ENCODE measurements around the gene ATP6V1B1.

ATP6V1B1 gene

DNA sequence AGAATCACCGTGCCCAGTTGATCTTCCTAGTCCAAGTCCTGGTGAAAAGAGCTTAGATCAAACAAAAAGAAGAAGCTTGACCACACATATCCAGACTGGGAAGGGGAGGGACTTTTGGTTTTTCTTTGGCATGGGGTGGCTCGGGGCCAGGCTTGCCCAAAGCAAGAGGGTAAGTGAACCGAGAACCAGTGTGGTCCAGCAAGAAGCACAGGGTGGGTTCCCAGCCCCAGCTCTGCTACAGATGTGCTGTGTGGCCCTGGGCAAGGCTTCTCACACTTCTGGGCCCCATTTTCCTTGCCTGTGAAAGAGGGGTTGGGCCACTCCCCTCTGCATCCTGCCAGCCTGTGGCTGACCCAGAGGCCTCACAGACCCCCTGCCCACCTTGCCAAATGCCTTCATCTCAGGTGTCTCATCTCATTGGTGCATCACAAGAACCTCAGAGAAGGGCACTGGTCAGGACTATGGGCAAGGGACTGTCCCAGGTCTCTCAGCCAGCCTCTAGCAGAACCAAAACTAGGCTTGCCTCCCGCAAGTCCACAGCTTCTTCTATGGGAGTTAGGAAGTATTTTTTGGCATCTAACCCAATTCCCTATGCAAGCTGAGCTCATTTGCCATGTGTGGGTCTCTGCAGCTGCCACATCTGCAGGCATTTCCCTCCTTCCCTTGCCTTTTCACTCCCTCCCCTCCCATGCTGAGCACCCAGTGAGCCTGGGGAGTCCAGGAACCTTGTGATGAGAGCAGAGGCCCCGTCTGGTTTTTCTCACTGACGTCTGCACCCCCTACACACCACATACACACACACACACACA is 6.9 kb downstream of the ATP6V1B1 start:
- Mint-ChIP-seq H3K27me3 (peaks cover 12% of the 10 kb centered on the region), H3K36me3 (no peaks in the 10 kb centered on the region), H3K4me3 (no peak overlapping the region)

GRCh38 chr2:70943205-70943871 is 7.6 kb downstream of the ATP6V1B1 start:
- Mint-ChIP-seq H3K4me1 (ENCODE audit: low read depth) (peaks cover 12% of the 10 kb centered on the region), H3K4me3 (no peak overlapping the region), H3K27ac (no peak overlapping the region), H3K36me3 (no peaks in the 10 kb centered on the region), H3K27me3 (peaks cover 13% of the 10 kb centered on the region), H3K9me3 (ENCODE audit: low read depth) (no peaks in the 10 kb centered on the region)

More for the DNA sequence above, 6.9 kb downstream of the ATP6V1B1 start:
- H3K27ac Mint-ChIP-seq = no peak overlapping the region
- H3K9me3 Mint-ChIP-seq (ENCODE audit: low read depth) = no peaks in the 10 kb centered on the region
- H3K4me1 Mint-ChIP-seq (ENCODE audit: low read depth) = peaks cover 5% of the 10 kb centered on the region

GRCh38 chr2:70944111-70944690 is 8.5 kb downstream of the ATP6V1B1 start:
- H3K4me3 Mint-ChIP-seq = no peak overlapping the region
- peaks cover 14% of the 10 kb centered on the region for H3K4me1 Mint-ChIP-seq (ENCODE audit: low read depth)
- H3K9me3 Mint-ChIP-seq (ENCODE audit: low read depth) = no peaks in the 10 kb centered on the region
- no peaks in the 10 kb centered on the region for H3K36me3 Mint-ChIP-seq
- peaks cover 11% of the 10 kb centered on the region for H3K27me3 Mint-ChIP-seq
- H3K27ac Mint-ChIP-seq = no peak overlapping the region

DNA sequence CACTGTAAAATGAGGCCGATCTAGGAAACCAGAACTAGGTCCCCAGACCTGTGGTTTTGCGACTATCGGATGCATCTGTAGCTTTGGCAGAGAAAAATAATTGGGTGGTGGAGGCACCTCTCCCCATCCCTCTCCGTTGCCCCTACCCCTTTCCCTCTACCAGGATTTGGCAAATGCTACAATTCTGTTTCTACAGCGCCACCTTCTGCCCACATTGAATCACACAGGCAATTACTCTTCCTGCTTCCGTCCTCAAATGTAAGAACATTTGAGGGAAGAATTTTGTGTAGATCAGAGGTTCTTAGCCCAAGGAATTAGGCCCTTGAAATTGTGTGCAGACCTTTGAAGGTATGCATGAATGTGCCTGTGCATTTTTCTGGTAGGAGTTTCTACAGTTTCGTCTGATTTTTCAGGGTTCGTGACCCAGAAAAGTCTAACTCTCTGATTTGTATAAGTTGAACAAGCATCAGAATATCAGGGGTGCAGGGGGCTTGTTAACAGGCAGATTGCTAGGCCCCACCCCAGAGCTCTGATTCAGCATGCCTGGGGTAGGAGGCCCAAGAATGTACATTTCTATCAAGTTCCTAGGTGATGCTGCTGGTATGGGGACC is 11.2 kb downstream of the ATP6V1B1 start:
- Mint-ChIP-seq H3K27ac (no peak overlapping the region), H3K4me3 (no peak overlapping the region), H3K27me3 (peaks cover 5% of the 10 kb centered on the region)

GRCh38 chr2:70947556-70948184 is 12.0 kb downstream of the ATP6V1B1 start:
- peaks cover 5% of the 10 kb centered on the region for H3K27me3 Mint-ChIP-seq
- H3K9me3 Mint-ChIP-seq (ENCODE audit: low read depth) = no peaks in the 10 kb centered on the region
- peak overlapping the region; percentile 87 for H3K4me3 Mint-ChIP-seq
- no peaks in the 10 kb centered on the region for H3K36me3 Mint-ChIP-seq
- H3K27ac Mint-ChIP-seq = no peak overlapping the region
- H3K4me1 Mint-ChIP-seq (ENCODE audit: low read depth) = peaks cover 14% of the 10 kb centered on the region

More for the DNA sequence above, 11.2 kb downstream of the ATP6V1B1 start:
- Mint-ChIP-seq H3K36me3 (no peaks in the 10 kb centered on the region), H3K9me3 (ENCODE audit: low read depth) (no peaks in the 10 kb centered on the region), H3K4me1 (ENCODE audit: low read depth) (peaks cover 14% of the 10 kb centered on the region)

GRCh38 chr2:70948337-70949003 is 12.8 kb downstream of the ATP6V1B1 start:
- Mint-ChIP-seq H3K9me3 (ENCODE audit: low read depth) (no peaks in the 10 kb centered on the region), H3K27me3 (peaks cover 5% of the 10 kb centered on the region), H3K36me3 (no peaks in the 10 kb centered on the region), H3K4me3 (peak overlapping the region; percentile 87), H3K27ac (no peak overlapping the region), H3K4me1 (ENCODE audit: low read depth) (peaks cover 14% of the 10 kb centered on the region)

- no peaks in the 10 kb centered on the region for H3K9me3 Mint-ChIP-seq (ENCODE audit: low read depth)
- no peak overlapping the region for H3K4me3 Mint-ChIP-seq
- H3K4me1 Mint-ChIP-seq (ENCODE audit: low read depth) = peaks cover 14% of the 10 kb centered on the region
- no peak overlapping the region for H3K27ac Mint-ChIP-seq
- H3K36me3 Mint-ChIP-seq = no peaks in the 10 kb centered on the region
- peaks cover 5% of the 10 kb centered on the region for H3K27me3 Mint-ChIP-seq
Observed at GRCh38 chr2:70949086-70949485, 13.4 kb downstream of the ATP6V1B1 start.

- Mint-ChIP-seq H3K36me3 (no peaks in the 10 kb centered on the region), H3K4me1 (ENCODE audit: low read depth) (peaks cover 7% of the 10 kb centered on the region), H3K27ac (no peak overlapping the region), H3K27me3 (peaks cover 11% of the 10 kb centered on the region), H3K4me3 (no peak overlapping the region), H3K9me3 (ENCODE audit: low read depth) (no peaks in the 10 kb centered on the region)
Observed at GRCh38 chr2:70954886-70955285, 19.2 kb downstream of the ATP6V1B1 start.

DNA sequence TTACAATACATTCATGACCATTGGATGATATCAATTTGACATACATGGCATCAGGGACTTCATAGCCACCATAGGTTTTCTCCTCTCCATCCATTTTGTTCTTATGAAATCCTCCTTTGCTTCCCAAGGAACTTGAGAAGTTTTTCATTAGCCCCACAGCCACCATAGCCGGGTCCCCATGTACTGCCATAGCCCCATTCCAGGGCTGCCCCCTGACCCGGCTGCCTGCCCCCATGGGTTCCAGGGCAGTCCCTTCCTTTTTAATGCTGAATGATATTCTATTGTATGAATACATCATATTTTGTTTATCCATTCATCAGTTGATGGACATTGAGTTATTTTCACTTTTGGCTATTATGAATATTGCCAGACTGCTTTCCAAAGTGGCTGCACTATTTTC is 20.4 kb downstream of the ATP6V1B1 start:
- Mint-ChIP-seq H3K27me3 (peaks cover 16% of the 10 kb centered on the region), H3K27ac (no peak overlapping the region), H3K4me3 (no peak overlapping the region), H3K4me1 (ENCODE audit: low read depth) (peaks cover 7% of the 10 kb centered on the region), H3K9me3 (ENCODE audit: low read depth) (no peaks in the 10 kb centered on the region), H3K36me3 (no peaks in the 10 kb centered on the region)

GRCh38 chr2:70957798-70958197 is 22.1 kb downstream of the ATP6V1B1 start:
- no peak overlapping the region for H3K4me3 Mint-ChIP-seq
- H3K27me3 Mint-ChIP-seq = peaks cover 20% of the 10 kb centered on the region
- no peak overlapping the region for H3K27ac Mint-ChIP-seq
- peaks cover 7% of the 10 kb centered on the region for H3K4me1 Mint-ChIP-seq (ENCODE audit: low read depth)
- no peaks in the 10 kb centered on the region for H3K9me3 Mint-ChIP-seq (ENCODE audit: low read depth)
- H3K36me3 Mint-ChIP-seq = no peaks in the 10 kb centered on the region

- peaks cover 27% of the 10 kb centered on the region for H3K27me3 Mint-ChIP-seq
- H3K27ac Mint-ChIP-seq = no peak overlapping the region
Observed at GRCh38 chr2:70958759-70959158, 23.1 kb downstream of the ATP6V1B1 start.

DNA sequence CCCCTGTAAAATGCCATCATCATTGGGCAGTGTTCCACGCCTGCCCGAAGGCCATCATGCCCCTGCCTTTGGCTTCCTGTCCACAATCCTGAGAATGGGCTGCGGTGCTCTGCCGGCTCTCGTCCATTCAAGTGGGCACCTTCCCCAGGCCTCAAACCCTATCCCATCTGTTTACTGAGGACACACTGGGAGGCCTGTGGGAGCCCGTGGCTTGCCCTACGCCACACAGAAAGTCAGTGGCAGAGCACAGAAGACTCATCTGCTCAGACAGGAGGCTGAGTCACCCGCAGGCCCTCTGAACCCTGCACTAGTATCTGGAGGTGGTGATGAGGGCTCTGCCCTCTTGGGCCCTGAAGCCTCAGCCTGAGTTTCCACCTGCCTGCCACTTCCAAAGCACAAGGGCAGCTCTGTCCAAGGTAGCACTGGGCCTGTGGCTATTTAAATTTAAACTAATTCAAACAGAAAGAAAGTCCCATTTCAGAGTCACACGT is 23.6 kb downstream of the ATP6V1B1 start:
- no peak overlapping the region for H3K27ac Mint-ChIP-seq
- H3K4me1 Mint-ChIP-seq (ENCODE audit: low read depth) = peaks cover 7% of the 10 kb centered on the region
- H3K4me3 Mint-ChIP-seq = no peak overlapping the region
- no peaks in the 10 kb centered on the region for H3K9me3 Mint-ChIP-seq (ENCODE audit: low read depth)
- peaks cover 26% of the 10 kb centered on the region for H3K27me3 Mint-ChIP-seq
- no peaks in the 10 kb centered on the region for H3K36me3 Mint-ChIP-seq

More at GRCh38 chr2:70958759-70959158, 23.1 kb downstream of the ATP6V1B1 start:
- Mint-ChIP-seq H3K4me1 (ENCODE audit: low read depth) (peaks cover 7% of the 10 kb centered on the region), H3K9me3 (ENCODE audit: low read depth) (no peaks in the 10 kb centered on the region), H3K4me3 (no peak overlapping the region), H3K36me3 (no peaks in the 10 kb centered on the region)

DNA sequence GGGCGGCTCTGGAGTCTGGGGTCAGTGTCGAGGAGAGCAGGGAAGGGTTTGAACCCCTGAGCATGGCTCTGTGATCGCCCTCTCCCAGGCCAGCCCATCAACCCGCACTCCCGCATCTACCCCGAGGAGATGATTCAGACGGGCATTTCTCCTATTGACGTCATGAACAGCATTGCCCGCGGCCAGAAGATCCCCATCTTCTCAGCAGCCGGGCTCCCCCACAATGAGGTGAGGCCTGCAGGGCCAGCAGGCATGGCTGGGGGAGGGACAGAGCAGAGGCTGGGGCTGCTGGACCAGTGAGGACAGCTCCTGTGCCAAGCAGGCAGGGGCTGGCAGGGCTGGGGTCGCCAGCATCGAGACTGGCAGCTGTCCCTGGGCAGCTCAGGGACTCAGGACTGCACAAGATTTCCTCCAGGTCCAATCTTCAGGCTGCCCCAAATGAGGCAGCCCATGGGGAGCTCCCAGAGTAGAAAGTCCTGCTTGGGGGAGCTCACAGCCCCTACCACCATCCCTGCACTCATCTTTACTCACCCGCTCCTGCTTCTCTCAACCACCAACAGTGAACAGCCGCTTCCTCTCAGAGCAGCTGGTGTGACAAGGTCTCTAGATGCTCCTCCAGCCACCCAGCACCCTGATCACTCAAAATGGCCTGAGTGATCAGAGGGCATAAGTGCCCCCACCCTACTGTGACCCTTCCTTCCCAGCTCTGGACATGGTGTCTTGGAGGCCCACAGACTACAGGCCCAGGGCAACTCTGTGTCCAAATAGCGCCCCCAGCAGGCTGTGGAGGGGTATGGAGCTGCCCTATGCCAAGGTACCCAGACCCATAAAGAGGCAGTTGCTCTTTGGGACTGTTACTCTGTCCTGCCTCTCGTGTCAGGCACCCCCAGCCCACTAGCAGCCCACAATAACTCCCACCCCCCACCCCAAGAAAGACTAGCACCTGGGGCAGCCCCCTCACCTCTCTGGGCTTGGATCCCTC is 24.4 kb downstream of the ATP6V1B1 start:
- no peak overlapping the region for H3K4me3 Mint-ChIP-seq
- H3K27me3 Mint-ChIP-seq = peaks cover 28% of the 10 kb centered on the region
- no peaks in the 10 kb centered on the region for H3K9me3 Mint-ChIP-seq (ENCODE audit: low read depth)

More for the DNA sequence above, 24.4 kb downstream of the ATP6V1B1 start:
- Mint-ChIP-seq H3K36me3 (no peaks in the 10 kb centered on the region), H3K4me1 (ENCODE audit: low read depth) (peaks cover 11% of the 10 kb centered on the region), H3K27ac (no peak overlapping the region)
